ENCODE results near the gene ARSB.

ARSB gene

GRCh38 chr5:79025054-79025472 lies 40.0 kb upstream of the ARSB start:
- peak; percentile 70 for TF ChIP-seq CTCF (IDR thresholded peaks at IDR 0.05; ENCODE audit: low read depth, low read length)
- H3K36me3 ChIP-seq: no peaks in the 10 kb centered on the region
- peak overlapping the region; percentile 36 for H3K4me3 ChIP-seq (ENCODE audit: low read depth, low read length)

DNA sequence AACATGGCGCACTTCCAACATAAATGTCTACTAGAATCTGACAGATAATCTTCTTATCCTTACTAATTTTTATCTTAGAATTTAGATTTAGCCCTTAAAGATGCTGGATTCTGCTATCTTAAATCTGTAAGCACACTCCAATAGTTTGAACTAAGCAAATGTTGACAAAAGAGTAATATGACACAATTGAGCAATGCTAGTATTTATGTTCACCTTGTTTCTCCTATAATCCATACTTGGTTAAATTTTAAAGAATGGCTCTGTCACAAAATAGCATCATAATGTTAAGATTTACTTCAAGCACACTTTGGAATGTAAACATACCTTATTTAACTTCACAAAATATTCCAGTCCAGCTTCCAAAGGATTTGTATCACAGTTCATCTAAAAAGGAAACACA lies 38.8 kb upstream of the ARSB start:
- DNase-seq: no peak
- Histone ChIP-seq H3K27me3 (ENCODE audit: insufficient read depth, low read depth, severe bottlenecking) (no peaks in the 10 kb centered on the region), H3K4me3 (ENCODE audit: low read depth, low read length) (no peak overlapping the region), H3K9me3 (ENCODE audit: severe bottlenecking) (no peaks in the 10 kb centered on the region), H3K36me3 (no peaks in the 10 kb centered on the region), H3K27ac (no peak overlapping the region)
- no peak for TF ChIP-seq CTCF (IDR thresholded peaks at IDR 0.05; ENCODE audit: low read depth, low read length)

More at GRCh38 chr5:79025054-79025472, 40.0 kb upstream of the ARSB start:
- DNase-seq: peak; percentile 65
- Histone ChIP-seq H3K27me3 (ENCODE audit: insufficient read depth, low read depth, severe bottlenecking) (no peaks in the 10 kb centered on the region), H3K27ac (peak overlapping the region; percentile 3; the same call in 1 of the 2 replicates), H3K9me3 (ENCODE audit: severe bottlenecking) (no peaks in the 10 kb centered on the region)

- Histone ChIP-seq H3K36me3 (no peaks in the 10 kb centered on the region), H3K4me3 (ENCODE audit: low read depth, low read length) (no peak overlapping the region)
- TF ChIP-seq CTCF (IDR thresholded peaks at IDR 0.05; ENCODE audit: low read depth, low read length): no peak
Observed at GRCh38 chr5:79023348-79023747, 38.2 kb upstream of the ARSB start.

GRCh38 chr5:79022771-79023170 lies 37.7 kb upstream of the ARSB start:
- no peak for TF ChIP-seq CTCF (IDR thresholded peaks at IDR 0.05; ENCODE audit: low read depth, low read length)
- Histone ChIP-seq H3K4me3 (ENCODE audit: low read depth, low read length) (no peak overlapping the region), H3K27me3 (ENCODE audit: insufficient read depth, low read depth, severe bottlenecking) (no peaks in the 10 kb centered on the region), H3K9me3 (ENCODE audit: severe bottlenecking) (no peaks in the 10 kb centered on the region), H3K36me3 (no peaks in the 10 kb centered on the region), H3K27ac (no peak overlapping the region)
- DNase-seq: no peak

More at GRCh38 chr5:79023348-79023747, 38.2 kb upstream of the ARSB start:
- H3K27ac ChIP-seq: no peak overlapping the region
- no peaks in the 10 kb centered on the region for H3K27me3 ChIP-seq (ENCODE audit: insufficient read depth, low read depth, severe bottlenecking)
- DNase-seq: no peak
- no peaks in the 10 kb centered on the region for H3K9me3 ChIP-seq (ENCODE audit: severe bottlenecking)

- no peaks in the 10 kb centered on the region for H3K36me3 ChIP-seq
- H3K27me3 ChIP-seq (ENCODE audit: insufficient read depth, low read depth, severe bottlenecking): no peaks in the 10 kb centered on the region
- no peak overlapping the region for H3K27ac ChIP-seq
- H3K4me3 ChIP-seq (ENCODE audit: low read depth, low read length): no peak overlapping the region
- TF ChIP-seq CTCF (IDR thresholded peaks at IDR 0.05; ENCODE audit: low read depth, low read length): no peak
- no peaks in the 10 kb centered on the region for H3K9me3 ChIP-seq (ENCODE audit: severe bottlenecking)
- DNase-seq: peak; percentile 18
Observed at GRCh38 chr5:79021753-79022152, 36.6 kb upstream of the ARSB start.

DNA sequence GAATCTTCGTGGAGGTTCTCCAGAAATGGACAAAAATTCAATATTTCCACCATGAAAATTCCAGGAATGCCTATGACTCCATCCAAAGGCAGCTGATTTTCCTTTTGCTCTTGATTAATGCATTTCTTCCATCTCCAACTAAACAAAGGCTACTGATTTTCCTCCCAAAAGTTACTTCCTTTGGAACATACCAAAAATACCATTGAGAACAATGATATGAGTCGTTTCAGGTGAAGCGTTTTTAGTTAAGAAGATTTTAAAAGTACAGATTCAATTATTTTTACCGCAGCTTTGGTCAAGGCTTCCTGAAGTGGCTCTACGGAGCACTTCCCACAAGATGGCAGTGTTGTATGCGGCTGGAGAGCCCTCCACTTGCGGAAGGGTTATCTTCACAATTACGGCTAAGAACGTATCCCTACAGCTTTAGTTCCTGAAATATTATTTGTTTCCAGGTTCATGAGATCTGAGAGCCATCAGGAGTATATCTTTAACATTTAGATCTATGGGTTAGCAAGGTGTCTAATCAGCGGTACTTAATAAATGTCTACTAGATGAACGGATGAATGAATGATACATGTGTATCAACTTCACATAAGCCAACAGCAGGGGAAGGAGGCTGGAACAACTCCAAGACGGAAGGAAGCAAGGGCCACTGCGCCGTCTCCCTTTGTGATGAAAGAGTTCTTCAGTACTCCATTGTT lies 35.9 kb upstream of the ARSB start:
- DNase-seq: peak; percentile 67
- no peaks in the 10 kb centered on the region for H3K27me3 ChIP-seq (ENCODE audit: insufficient read depth, low read depth, severe bottlenecking)
- H3K4me3 ChIP-seq (ENCODE audit: low read depth, low read length): peak overlapping the region; percentile 26
- H3K36me3 ChIP-seq: no peaks in the 10 kb centered on the region
- H3K9me3 ChIP-seq (ENCODE audit: severe bottlenecking): no peaks in the 10 kb centered on the region
- H3K27ac ChIP-seq: no peak overlapping the region
- peak; percentile 75 for TF ChIP-seq CTCF (IDR thresholded peaks at IDR 0.05; ENCODE audit: low read depth, low read length)

Measured in WERI-Rb-1 (cell line).